ENCODE measurements around the gene MAEL.

MAEL gene

GRCh38 chr1:167059045-167059808 lies 70.1 kb downstream of the MAEL start:
- DNase-seq, result peak; percentile 45 to 63

GRCh38 chr1:167059809-167060107 lies 70.7 kb downstream of the MAEL start:
- DNase-seq, result no peak

GRCh38 chr1:167060141-167061072 lies 71.3 kb downstream of the MAEL start:
- DNase-seq, result no peak

- DNase-seq, result no peak
Observed at GRCh38 chr1:167061073-167061464, 72.0 kb downstream of the MAEL start.

GRCh38 chr1:167064621-167065020 lies 75.5 kb downstream of the MAEL start:
- DNase-seq, result no peak

GRCh38 chr1:167065471-167065870 lies 76.4 kb downstream of the MAEL start:
- no peak for DNase-seq

- DNase-seq, result peak; percentile 77 to 81
Observed at GRCh38 chr1:167066333-167067122, 77.4 kb downstream of the MAEL start.

- no peak for DNase-seq
Observed at GRCh38 chr1:167067904-167068303, 78.8 kb downstream of the MAEL start.

GRCh38 chr1:167068761-167069160 lies 79.7 kb downstream of the MAEL start:
- DNase-seq, result no peak

- no peak for DNase-seq
Observed at GRCh38 chr1:167071286-167071685, 82.2 kb downstream of the MAEL start.

Data from NCI-H2081 (cell line).